SK-N-SH (cell line): ENCODE data around the gene GALNT6. TPM values are rescaled to one million over a fixed set of nuclear protein-coding genes. Genes with fewer than 3 reads are reported as not detected.
A peak's percentile ranks its signal among the peaks of the same experiment; 100 is the strongest.

Experiments
- CTCF ChIA-PET: fragments of 300-600, 350-600 bp; formaldehyde crosslinking; extraction: SDS; loops from one replicate; lab custom pipeline; 2021; lab: Yijun Ruan, JAX
- POLR2A ChIA-PET: fragments of 350-600 bp; sonication (Branson Sonifier 250); formaldehyde crosslinking; extraction: SDS; loops from one replicate; lab custom pipeline; 2020; ENCODE audit warnings: antibody characterized with exemption, inconsistent platforms; lab: Yijun Ruan, JAX
- DNase-seq: peaks from one replicate; pipeline ENCODE4 v3.0.0; 2012
- H2AFZ ChIP-seq: fragments of 200-600 bp; sonication (generic); 2 replicates; pipeline ENCODE4 v1.8.1; 2016; ENCODE audit warnings: antibody characterized with exemption, mild to moderate bottlenecking, low read depth
- H3F3A ChIP-seq: fragments of 200-600 bp; sonication (generic); replicated peaks from 2 replicates; pipeline ENCODE3; 2016; ENCODE audit warnings: antibody characterized with exemption, mild to moderate bottlenecking; ENCODE audit not compliant: insufficient read depth
- H3K27ac ChIP-seq, 2 experiments: fragments of 200-500 bp in 1 of 2; fragments of 200-600 bp in 1 of 2; sonication (Bioruptor generic) in 1 of 2; sonication (generic), shearing (Covaris generic) in 1 of 2; 2 replicates each; pipeline versions ENCODE4 v1.5.1 to v1.6.1; 2014 to 2016; ENCODE audit warnings: low read depth in 2 of 2, inconsistent platforms in 1 of 2, low read length in 1 of 2, mild to moderate bottlenecking in 1 of 2, mixed read lengths in 1 of 2
- H3K27me3 ChIP-seq: fragments of 200-600 bp; sonication (generic), shearing (Covaris generic); 2 replicates; pipeline ENCODE4 v1.6.1; 2016; ENCODE audit warnings: mixed run types; ENCODE audit not compliant: insufficient read depth
- H3K36me3 ChIP-seq, 2 experiments: fragments of 200-500 bp in 1 of 2; fragments of 200-600 bp in 1 of 2; sonication (Bioruptor generic) in 1 of 2; sonication (generic) in 1 of 2; replicated peaks in 1 of 2; 2 replicates each; pipeline versions ENCODE3 to v1.5.1; 2014 to 2016; ENCODE audit warnings: low read length in 1 of 2, mild to moderate bottlenecking in 1 of 2; ENCODE audit not compliant: insufficient read depth in 2 of 2, control insufficient read depth in 1 of 2
- H3K4me1 ChIP-seq, 2 experiments: fragments of 200-500 bp in 1 of 2; fragments of 200-600 bp in 1 of 2; sonication (Bioruptor generic) in 1 of 2; sonication (generic), shearing (Covaris generic) in 1 of 2; 2 replicates each; pipeline versions ENCODE4 v1.5.1 to v1.6.1; 2014 to 2016; ENCODE audit warnings: low read depth in 1 of 2, low read length in 1 of 2, mixed run types in 1 of 2; ENCODE audit not compliant: insufficient read depth in 2 of 2, control insufficient read depth in 1 of 2
- H3K4me2 ChIP-seq: fragments of 200-600 bp; sonication (generic), shearing (Covaris generic); 2 replicates; pipeline ENCODE4 v1.6.1; 2017; ENCODE audit warnings: mixed run types
- H3K4me3 ChIP-seq, 2 experiments: fragments of 200-500 bp in 1 of 2; fragments of 200-600 bp in 1 of 2; sonication (Bioruptor generic) in 1 of 2; sonication (generic), shearing (Covaris generic) in 1 of 2; 2 replicates each; pipeline versions ENCODE4 v1.5.1 to v1.8.1; 2014 to 2016; ENCODE audit warnings: low read depth in 2 of 2, inconsistent platforms in 1 of 2, low read length in 1 of 2, mild to moderate bottlenecking in 1 of 2, mixed read lengths in 1 of 2, moderate library complexity in 1 of 2
- H3K79me2 ChIP-seq: fragments of 200-600 bp; sonication (generic); 2 replicates; pipeline ENCODE4 v1.8.1; 2017; ENCODE audit warnings: mild to moderate bottlenecking; ENCODE audit not compliant: insufficient read depth
- H3K9ac ChIP-seq: fragments of 200-600 bp; sonication (generic); 2 replicates; pipeline ENCODE4 v1.6.1; 2017; ENCODE audit warnings: mixed run types
- H3K9me2 ChIP-seq: fragments of 200-600 bp; sonication (generic); 2 replicates; pipeline ENCODE4 v1.6.1; 2017; ENCODE audit warnings: mixed run types
- H3K9me3 ChIP-seq: fragments of 200-600 bp; sonication (generic); 2 replicates; pipeline ENCODE4 v1.6.1; 2017; ENCODE audit warnings: mixed run types, mild to moderate bottlenecking, moderate library complexity
- H4K20me1 ChIP-seq: fragments of 200-600 bp; sonication (generic); 2 replicates; pipeline ENCODE4 v1.6.1; 2017; ENCODE audit warnings: mild to moderate bottlenecking, mixed run types; ENCODE audit not compliant: insufficient read depth
- CTCF ChIP-seq: fragments of 200-600 bp; sonication (generic); IDR thresholded peaks from 2 replicates; pipeline ENCODE4 v1.6.1; 2017; ENCODE audit warnings: antibody characterized with exemption, mild to moderate bottlenecking, moderate library complexity
- ELF1 ChIP-seq: IDR thresholded peaks from 2 replicates; pipeline ENCODE4 v1.4.0; 2012
- EP300 ChIP-seq, 2 experiments: IDR thresholded peaks; 2 replicates each; pipeline versions ENCODE4 v1.4.0 to v1.6.1; 2012; ENCODE audit warnings: borderline replicate concordance in 1 of 2, low read depth in 1 of 2, low read length in 1 of 2
- FOXM1 ChIP-seq: IDR thresholded peaks from 2 replicates; pipeline ENCODE4 v1.4.0; 2012; ENCODE audit warnings: low read depth, mild to moderate bottlenecking
- MAX ChIP-seq: IDR thresholded peaks from 2 replicates; pipeline ENCODE4 v1.4.0; 2012; ENCODE audit warnings: low read depth
- NRF1 ChIP-seq: IDR thresholded peaks from 2 replicates; pipeline ENCODE4 v1.6.1; 2012; ENCODE audit warnings: low read depth, mild to moderate bottlenecking, low read length
- PBX3 ChIP-seq: IDR thresholded peaks from 2 replicates; pipeline ENCODE4; 2012
- POLR2AphosphoS5 ChIP-seq: IDR thresholded peaks from 2 replicates; pipeline ENCODE4 v1.6.1; 2012; ENCODE audit warnings: low read depth, low read length
- REST ChIP-seq: IDR thresholded peaks from 2 replicates; pipeline ENCODE4 v1.6.1; 2012; ENCODE audit warnings: mild to moderate bottlenecking, low read depth, low read length, moderate library complexity
- TEAD4 ChIP-seq: IDR thresholded peaks from 2 replicates; pipeline ENCODE4 v1.4.0; 2012; ENCODE audit warnings: mild to moderate bottlenecking, borderline replicate concordance; ENCODE audit not compliant: insufficient read depth
- ZBTB33 ChIP-seq: IDR thresholded peaks from 2 replicates; pipeline ENCODE4 v1.4.0; 2012; ENCODE audit warnings: low read depth, borderline replicate concordance
- WGBS: methylation state at CpG from one replicate; pipeline ENCODE4 v1.1.6; 2017; ENCODE audit warnings: low lambda C conversion rate; 5-methylcytosine and 5-hydroxymethylcytosine counted together
- polyA plus RNA-seq, 3 experiments: library from polyadenylated mRNA; depleted of rRNA; stranded (reverse); fragments of >200 nt; gene quantifications; 2 replicates each; pipeline ENCODE4 v1.2.3, GENCODE V29; 2012

The GALNT6 gene
- polyA plus RNA-seq, 1 of the 3 experiments (the other 2 are of a cell fraction) = 0.74 TPM

GRCh38 chr12:51320695-51321320 is 70.4 kb downstream of the GALNT6 start:
- no peak overlapping the region for H3K4me2 ChIP-seq
- POLR2A ChIA-PET = no interaction called here

More at GRCh38 chr12:51320695-51321320, 70.4 kb downstream of the GALNT6 start:
- CTCF ChIA-PET = interaction anchor here (2.3 kb wide), 1 partner anchor 20 kb away, joined by 7 read pairs; no protein-coding TSS in a partner anchor
- peak; percentile 56 for DNase-seq
- no peak overlapping the region for H3K27ac ChIP-seq
- WGBS = 45% methylated on average over 3 of the region's 3 CpGs
- no peak overlapping the region for H3K9ac ChIP-seq
- H3K4me3 ChIP-seq = no peak overlapping the region
- H3K9me3 ChIP-seq = no peaks in the 10 kb centered on the region
- TF ChIP-seq CTCF (no peak), PBX3 (no peak), NRF1 (no peak), ZBTB33 (no peak), ELF1 (no peak), REST (no peak), FOXM1 (no peak), EP300 (IDR thresholded peaks at IDR 0.05; ENCODE audit: borderline replicate concordance in 1 of 2, low read depth in 1 of 2, low read length in 1 of 2) (no peak), TEAD4 (no peak), POLR2AphosphoS5 (no peak), MAX (no peak)
- no peaks in the 10 kb centered on the region for H3K79me2 ChIP-seq
- no peaks in the 10 kb centered on the region for H3K27me3 ChIP-seq
- no peaks in the 10 kb centered on the region for H3F3A ChIP-seq
- no peaks in the 10 kb centered on the region for H3K36me3 ChIP-seq
- peaks cover 0 to 2% of the 10 kb centered on the region in 2 experiments; a peak in 1 of 4 replicates for H3K4me1 ChIP-seq
- no peak overlapping the region for H2AFZ ChIP-seq
- no peaks in the 10 kb centered on the region for H4K20me1 ChIP-seq
- no peaks in the 10 kb centered on the region for H3K9me2 ChIP-seq
